GM23338 (cell line): ENCODE measurements around the gene JAM3. TPM values are rescaled to one million over a fixed set of nuclear protein-coding genes. Genes with fewer than 3 reads are reported as not detected.

ENCODE experiments used
- ATAC-seq: fragments of 200-7000 bp; cut with Tn5 transposase; 3 replicates; pipeline ENCODE4 v1.9.1; 2020
- DNase-seq: peaks from one replicate; pipeline ENCODE4 v3.0.0-alpha.2; 2015; ENCODE audit warnings: low spot score
- H2AFZ ChIP-seq: fragments of 200-600 bp; sonication (generic); 2 replicates; pipeline ENCODE4 v1.8.0; 2016; ENCODE audit warnings: antibody characterized with exemption, mild to moderate bottlenecking, moderate library complexity
- H3F3A ChIP-seq: fragments of 200-600 bp; sonication (generic); replicated peaks from 2 replicates; pipeline ENCODE4 v1.8.0; 2017; ENCODE audit warnings: antibody characterized with exemption, mixed run types, low read depth
- H3K27ac ChIP-seq: fragments of 200-600 bp; sonication (generic); 2 replicates; pipeline ENCODE4 v1.6.1; 2016; ENCODE audit warnings: low read depth
- H3K27me3 ChIP-seq: fragments of 200-600 bp; sonication (generic); 2 replicates; pipeline ENCODE4 v1.8.0; 2016; ENCODE audit warnings: mild to moderate bottlenecking, mixed run types, moderate library complexity; ENCODE audit not compliant: insufficient read depth
- H3K36me3 ChIP-seq: fragments of 200-600 bp; sonication (generic); 2 replicates; pipeline ENCODE4 v1.8.0; 2016; ENCODE audit warnings: mild to moderate bottlenecking; ENCODE audit not compliant: insufficient read depth
- H3K4me1 ChIP-seq: fragments of 200-600 bp; sonication (generic); 2 replicates; pipeline ENCODE4 v1.8.0; 2016; ENCODE audit warnings: mild to moderate bottlenecking, moderate library complexity; ENCODE audit not compliant: insufficient read depth
- H3K4me2 ChIP-seq: fragments of 200-600 bp; sonication (generic); 2 replicates; pipeline ENCODE4 v1.7.1; 2017; ENCODE audit warnings: mixed run types
- H3K4me3 ChIP-seq: fragments of 200-600 bp; sonication (generic); 2 replicates; pipeline ENCODE4 v1.6.1; 2016; ENCODE audit warnings: mixed run types
- H3K79me2 ChIP-seq: fragments of 200-600 bp; sonication (generic); replicated peaks from 2 replicates; pipeline ENCODE4 v1.8.0; 2017; ENCODE audit warnings: mild to moderate bottlenecking; ENCODE audit not compliant: insufficient read depth
- H3K9me2 ChIP-seq: fragments of 200-600 bp; sonication (generic); 2 replicates; pipeline ENCODE4 v1.8.0; 2017; ENCODE audit not compliant: insufficient read depth
- H4K20me1 ChIP-seq: fragments of 200-600 bp; sonication (generic); replicated peaks from 2 replicates; pipeline ENCODE4 v1.8.0; 2017; ENCODE audit warnings: mild to moderate bottlenecking; ENCODE audit not compliant: insufficient read depth
- H3K27ac Mint-ChIP-seq: 2 replicates; pipeline ENCODE4 v1.8.0; 2020; ENCODE audit warnings: inconsistent platforms, mild to moderate bottlenecking, moderate library complexity, mixed read lengths
- H3K27me3 Mint-ChIP-seq: 3 replicates; pipeline ENCODE4 v1.8.0; 2022; ENCODE audit warnings: low read depth, mild to moderate bottlenecking, moderate library complexity, mixed read lengths, inconsistent platforms; ENCODE audit not compliant: insufficient read depth, poor library complexity
- H3K36me3 Mint-ChIP-seq: 3 replicates; pipeline ENCODE4 v1.8.0; 2021; ENCODE audit warnings: low read depth, mild to moderate bottlenecking, inconsistent platforms, moderate library complexity, mixed read lengths
- H3K4me1 Mint-ChIP-seq: 3 replicates; pipeline ENCODE4 v1.8.0; 2020; ENCODE audit warnings: mild to moderate bottlenecking, inconsistent platforms, mixed read lengths
- H3K4me3 Mint-ChIP-seq: 3 replicates; pipeline ENCODE4 v1.8.0; 2021; ENCODE audit warnings: moderate library complexity, mild to moderate bottlenecking, inconsistent platforms, mixed read lengths
- H3K9me3 Mint-ChIP-seq: 3 replicates; pipeline ENCODE4 v1.8.0; 2020; ENCODE audit warnings: moderate library complexity, mild to moderate bottlenecking, inconsistent platforms, mixed read lengths
- CREB1 ChIP-seq: fragments of 250-450 bp; sonication (Bioruptor Pico); IDR thresholded peaks from 2 replicates; pipeline ENCODE4 v1.5.0; 2020; ENCODE audit warnings: low read depth, mild to moderate bottlenecking, moderate library complexity
- CTCF ChIP-seq, 2 experiments: fragments of 200-600 bp in 1 of 2; sonication (generic) in 1 of 2; conservative IDR thresholded peaks; 2 replicates each; pipeline versions ENCODE4 v1.5.1 to v1.6.1; 2016 to 2017; ENCODE audit warnings: antibody characterized with exemption in 2 of 2, low read depth in 2 of 2, mild to moderate bottlenecking in 2 of 2, moderate library complexity in 1 of 2
- ETS1 ChIP-seq: IDR thresholded peaks from 2 replicates; pipeline ENCODE4 v1.6.1; 2016; ENCODE audit warnings: antibody characterized with exemption
- EZH2phosphoT487 ChIP-seq: fragments of 200-600 bp; sonication (generic); IDR thresholded peaks from one replicate; pipeline ENCODE4 v1.8.1; 2018; ENCODE audit warnings: antibody characterized with exemption; ENCODE audit not compliant: unreplicated experiment
- JUNB ChIP-seq: IDR thresholded peaks from one replicate; pipeline ENCODE4 v1.6.1; 2016; ENCODE audit warnings: antibody characterized with exemption; ENCODE audit not compliant: unreplicated experiment
- NANOG ChIP-seq: IDR thresholded peaks from 2 replicates; pipeline ENCODE4 v1.6.1; 2016; ENCODE audit warnings: antibody characterized with exemption, borderline replicate concordance
- POLR2AphosphoS5 ChIP-seq: IDR thresholded peaks from 2 replicates; pipeline ENCODE4 v1.6.1; 2016; ENCODE audit warnings: antibody characterized with exemption, low read depth
- STAT1 ChIP-seq: IDR thresholded peaks from one replicate; pipeline ENCODE4 v1.6.1; 2016; ENCODE audit warnings: antibody characterized with exemption; ENCODE audit not compliant: unreplicated experiment
- ZNF114 ChIP-seq: fragments of 250-450 bp; sonication (Bioruptor Pico); IDR thresholded peaks from 2 replicates; pipeline ENCODE4 v1.5.0; 2020; ENCODE audit warnings: mild to moderate bottlenecking, moderate library complexity
- ZNF331 ChIP-seq: fragments of 250-450 bp; sonication (Bioruptor Pico); IDR thresholded peaks from 2 replicates; pipeline ENCODE4 v1.5.0; 2020; ENCODE audit warnings: low read depth, mild to moderate bottlenecking, moderate library complexity
- polyA plus RNA-seq: library from polyadenylated mRNA; unstranded; fragments of >200 nt; fragmentation: Nextera tagmentation; extraction: Ambion mirVana; gene quantifications from 2 replicates; pipeline ENCODE4 v1.2.1, GENCODE V29; 2016
- total RNA-seq: library from RNA; depleted of rRNA; stranded (reverse); fragments of >200 nt; shearing (Covaris generic); gene quantifications from 2 replicates; pipeline ENCODE4 v1.2.3, GENCODE V29; 2014

The JAM3 gene
- total and polyA plus RNA-seq, 2 experiments from 2014 or later, result 14.1 to 41.5 TPM

- Histone ChIP-seq H4K20me1 (peaks cover 3% of the 10 kb centered on the region), H3K27me3 (peaks cover 9% of the 10 kb centered on the region; the same call in 1 of the 2 replicates), H3K4me2 (no peak overlapping the region), H3K4me1 (peaks cover 24% of the 10 kb centered on the region), H3F3A (no peaks in the 10 kb centered on the region), H2AFZ (no peak overlapping the region), H3K27ac (0 out of 2 replicates have a peak overlapping the region, but pooled peaks have one; percentile 10), H3K36me3 (no peaks in the 10 kb centered on the region), H3K9me2 (no peaks in the 10 kb centered on the region; the same call in 1 of the 2 replicates), H3K4me3 (no peak overlapping the region), H3K79me2 (peaks cover 16% of the 10 kb centered on the region)
- Mint-ChIP-seq H3K27me3 (peaks cover 13% of the 10 kb centered on the region), H3K4me1 (peaks cover 38% of the 10 kb centered on the region), H3K9me3 (no peaks in the 10 kb centered on the region), H3K27ac (0 out of 2 replicates have a peak overlapping the region, but pooled peaks have one; percentile 1), H3K36me3 (no peaks in the 10 kb centered on the region), H3K4me3 (no peak overlapping the region)
- ATAC-seq (no peak), DNase-seq (no peak)
- TF ChIP-seq EZH2phosphoT487, result no peak
- no peak for TF ChIP-seq POLR2AphosphoS5
- TF ChIP-seq JUNB, result no peak
- no peak for TF ChIP-seq CTCF (conservative IDR thresholded peaks at IDR 0.05; ENCODE audit: low read depth in 2 of 2)
- no peak for TF ChIP-seq NANOG
- no peak for TF ChIP-seq STAT1
- TF ChIP-seq ZNF114 (CRISPR knock-in tag), result no peak
- TF ChIP-seq ETS1, result no peak
Observed at GRCh38 chr11:134120143-134120850, 51.4 kb downstream of the JAM3 start.

GRCh38 chr11:134120921-134121526, 52.2 kb downstream of the JAM3 start:
- Mint-ChIP-seq H3K9me3 (no peaks in the 10 kb centered on the region), H3K36me3 (no peaks in the 10 kb centered on the region), H3K27me3 (peaks cover 11% of the 10 kb centered on the region), H3K4me1 (peaks cover 40% of the 10 kb centered on the region), H3K4me3 (no peak overlapping the region), H3K27ac (0 out of 2 replicates have a peak overlapping the region, but pooled peaks have one; percentile 1)
- ATAC-seq (no peak), DNase-seq (no peak)
- Histone ChIP-seq H3K4me1 (peaks cover 29% of the 10 kb centered on the region), H3K4me3 (no peak overlapping the region), H3K36me3 (no peaks in the 10 kb centered on the region), H3K9me2 (no peaks in the 10 kb centered on the region; the same call in 1 of the 2 replicates), H3F3A (peaks cover 7% of the 10 kb centered on the region; the same call in 1 of the 2 replicates), H2AFZ (no peak overlapping the region), H3K27me3 (peaks cover 15% of the 10 kb centered on the region; the same call in 1 of the 2 replicates), H3K4me2 (no peak overlapping the region), H3K27ac (0 out of 2 replicates have a peak overlapping the region, but pooled peaks have one; percentile 10), H4K20me1 (peaks cover 8% of the 10 kb centered on the region), H3K79me2 (peaks cover 16% of the 10 kb centered on the region)
- TF ChIP-seq ZNF331 (CRISPR knock-in tag) (no peak), JUNB (no peak), ETS1 (no peak), CREB1 (no peak), STAT1 (no peak), NANOG (no peak)
